GM18873 (cell line): ENCODE results near the gene AGAP1.
"Not testable (repeated sequence)": the region's sequence is repeated elsewhere in the genome, so short reads cannot be mapped to it uniquely, and the experiment has no call there.

Source experiments
- ATAC-seq: cut with Tn5 transposase; IDR thresholded peaks from one replicate; pipeline ENCODE4 v1.9.1; 2021; ENCODE audit warnings: mild to moderate bottlenecking, moderate library complexity, moderate number of reproducible peaks; ENCODE audit not compliant: unreplicated experiment, low FRiP score

AGAP1 gene

DNA sequence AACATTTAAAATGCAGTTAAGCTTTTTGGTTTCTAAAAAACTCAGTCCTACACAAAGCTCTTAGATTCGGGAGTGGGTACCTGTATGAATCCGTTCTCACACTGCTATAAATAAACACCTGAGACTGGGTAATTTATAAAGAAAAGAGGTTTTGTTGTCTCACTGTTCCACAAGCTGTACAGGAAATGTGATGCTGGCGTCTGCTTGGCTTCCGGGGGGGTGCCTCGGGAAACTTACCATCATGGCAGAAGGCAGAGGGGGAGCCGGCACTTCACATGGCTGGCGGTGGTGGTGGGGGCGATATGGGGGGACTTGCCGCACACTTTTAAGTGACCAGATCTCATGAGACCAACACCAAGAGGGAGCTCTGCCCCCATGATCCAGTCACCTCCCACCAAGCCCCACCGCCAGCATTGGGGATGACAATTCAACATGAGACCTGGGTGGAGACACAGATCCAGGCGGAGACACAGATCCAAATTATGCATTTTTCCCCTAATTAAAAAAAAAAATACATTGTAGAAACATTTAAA is 451.8 kb downstream of the AGAP1 start:
- no peak for ATAC-seq

DNA sequence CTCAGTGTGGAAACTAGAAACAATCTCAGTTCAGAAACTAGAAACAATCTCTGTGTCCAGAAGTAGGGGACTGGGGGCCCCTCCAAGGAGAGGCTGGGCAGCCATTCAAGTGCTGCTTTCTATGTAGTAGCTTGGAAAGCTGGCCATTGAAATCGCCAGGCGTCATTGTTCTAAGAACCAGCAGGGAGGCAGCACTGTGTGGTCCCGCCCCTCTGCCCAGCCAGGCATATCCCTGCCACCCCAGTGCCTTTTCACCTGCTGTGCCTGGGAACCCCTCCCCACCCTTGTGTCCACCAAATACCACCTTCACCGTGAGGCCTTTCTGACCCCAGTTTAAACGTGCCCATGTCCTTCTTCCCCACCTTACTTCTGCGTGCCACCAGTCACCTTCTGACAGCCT is 452.7 kb downstream of the AGAP1 start:
- no peak for ATAC-seq

DNA sequence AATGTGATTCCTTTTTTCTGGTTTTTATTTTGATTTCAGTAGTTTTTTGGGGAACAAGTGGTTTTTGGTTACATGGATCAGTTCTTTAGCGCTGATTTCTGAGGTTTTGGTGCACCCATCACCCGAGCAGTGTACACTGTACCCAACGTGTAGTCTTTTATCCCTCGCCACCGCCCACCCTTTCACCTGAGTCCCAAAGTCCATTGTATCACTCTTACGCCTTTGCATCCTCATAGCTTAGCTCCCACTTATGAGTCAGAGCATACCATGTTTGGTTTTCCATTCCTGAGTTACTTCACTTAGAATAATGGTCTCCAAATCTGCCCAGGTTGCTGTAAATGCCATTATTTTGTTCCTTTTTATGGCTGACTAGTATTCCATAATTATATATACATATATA is 453.2 kb downstream of the AGAP1 start:
- not testable (repeated sequence) for ATAC-seq

DNA sequence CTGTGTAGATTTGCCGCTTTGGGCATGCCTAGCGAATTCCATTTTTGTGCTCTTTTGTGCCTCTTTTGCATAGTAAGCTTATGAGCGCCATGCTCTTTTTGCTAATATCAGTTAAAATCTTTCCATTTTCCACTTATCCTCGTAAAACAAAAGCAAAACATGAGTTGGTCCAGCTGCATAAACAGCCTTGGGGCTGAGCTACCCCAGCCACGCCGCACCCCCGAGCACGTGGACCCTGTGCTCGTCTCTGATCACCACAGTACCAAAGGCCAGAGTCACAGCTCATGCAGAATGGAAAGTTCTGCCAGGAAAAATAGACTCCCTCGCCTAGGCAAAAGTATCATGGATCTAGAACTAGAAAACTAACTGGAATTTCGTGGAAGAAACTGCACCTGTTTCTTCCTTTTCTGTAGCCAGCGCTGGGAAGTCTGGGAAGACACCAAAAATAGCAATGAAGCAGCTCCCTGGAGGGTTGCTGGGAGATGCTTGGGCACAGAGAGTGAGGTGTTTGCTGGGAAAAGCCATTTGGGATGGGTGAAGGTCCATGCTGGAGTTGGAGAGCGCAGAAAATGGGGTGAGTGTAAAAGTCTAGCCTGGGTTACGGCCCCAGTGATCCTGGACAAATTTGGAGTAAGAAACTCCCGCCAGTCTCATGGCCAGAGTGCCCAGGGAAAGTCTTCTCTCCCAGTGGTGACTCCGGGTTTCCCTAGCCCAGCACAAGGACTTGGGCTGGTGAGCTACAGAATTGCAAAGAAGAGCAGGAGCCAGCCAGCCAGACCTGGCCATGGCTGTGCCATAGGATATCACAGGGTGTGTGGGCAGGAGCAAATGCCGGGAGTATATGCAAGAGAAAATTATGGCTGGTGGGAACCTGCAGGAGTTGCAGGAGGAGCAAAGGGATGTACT is 456.0 kb downstream of the AGAP1 start:
- ATAC-seq, result no peak

DNA sequence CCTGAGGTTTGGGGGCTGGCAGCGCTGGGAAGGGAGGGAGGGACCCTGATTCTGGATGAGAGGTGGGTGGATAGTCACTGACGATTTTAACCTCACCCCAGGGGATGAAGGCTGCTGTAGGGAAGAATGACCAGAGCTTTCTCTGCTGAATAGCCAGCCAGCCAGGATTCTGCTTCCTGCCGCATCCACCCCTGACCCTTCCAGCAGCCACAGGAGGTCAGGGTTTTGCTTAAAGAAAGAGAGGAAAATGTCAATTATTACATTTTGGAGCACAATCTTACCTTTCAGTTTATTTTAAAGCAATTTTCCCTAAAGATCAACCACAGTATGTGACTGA is 456.6 kb downstream of the AGAP1 start:
- ATAC-seq, result no peak

DNA sequence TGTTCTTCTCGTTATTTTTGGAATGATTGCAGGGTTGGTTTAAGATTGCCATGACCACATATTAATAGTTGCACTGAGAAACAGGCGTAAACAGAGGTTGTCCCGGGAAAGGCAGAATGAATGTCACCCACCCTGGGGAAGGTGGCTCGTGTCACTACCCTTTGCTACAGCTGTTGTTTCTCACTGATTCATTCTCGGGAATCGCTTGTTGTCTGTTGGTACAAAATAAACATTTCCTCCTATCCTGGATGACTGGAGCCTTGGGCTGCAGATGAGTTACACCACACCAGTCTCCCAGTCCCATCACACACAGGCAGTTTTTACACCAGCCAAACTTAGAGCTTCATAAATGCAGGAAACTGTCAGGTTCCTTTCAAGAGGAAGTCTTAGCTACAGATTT is 457.6 kb downstream of the AGAP1 start:
- ATAC-seq, result no peak

DNA sequence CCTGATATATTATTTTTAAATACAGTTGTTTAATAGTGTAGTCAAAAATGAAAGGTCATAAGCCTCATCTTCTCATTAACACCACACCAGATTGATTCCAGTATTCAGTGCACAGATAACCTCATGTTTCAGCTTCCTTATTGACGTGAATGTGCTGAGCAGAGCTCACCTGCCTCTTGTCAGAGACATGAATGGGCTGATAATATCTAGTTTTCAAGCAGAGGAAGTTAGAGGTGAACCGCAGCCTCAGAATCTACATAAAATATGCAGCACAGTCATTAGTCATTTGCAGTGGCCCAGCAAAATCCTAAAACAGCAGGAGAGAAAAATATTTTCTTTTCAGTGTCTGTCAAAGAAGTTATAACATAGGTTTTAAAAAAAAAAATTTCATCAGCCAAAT is 458.1 kb downstream of the AGAP1 start:
- no peak for ATAC-seq

DNA sequence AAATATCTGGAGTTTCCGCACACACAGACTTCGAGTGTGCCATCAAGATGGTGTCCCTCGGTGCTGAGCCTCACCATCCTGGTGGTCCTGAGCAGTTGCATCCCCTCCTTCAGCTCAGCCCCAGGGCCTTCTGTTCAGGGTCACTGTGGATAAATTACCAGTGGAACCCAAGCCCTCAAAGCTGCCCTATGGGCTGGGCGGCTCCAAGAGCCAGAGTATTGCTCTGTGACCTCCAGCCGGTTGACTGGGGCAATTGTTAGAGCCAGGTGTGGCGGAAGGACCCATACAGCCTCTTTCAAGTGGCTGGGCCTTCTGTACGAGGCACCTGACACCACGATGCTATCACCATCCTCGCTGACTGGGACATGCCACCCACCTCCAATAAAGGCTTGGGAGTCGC is 458.9 kb downstream of the AGAP1 start:
- no peak for ATAC-seq

DNA sequence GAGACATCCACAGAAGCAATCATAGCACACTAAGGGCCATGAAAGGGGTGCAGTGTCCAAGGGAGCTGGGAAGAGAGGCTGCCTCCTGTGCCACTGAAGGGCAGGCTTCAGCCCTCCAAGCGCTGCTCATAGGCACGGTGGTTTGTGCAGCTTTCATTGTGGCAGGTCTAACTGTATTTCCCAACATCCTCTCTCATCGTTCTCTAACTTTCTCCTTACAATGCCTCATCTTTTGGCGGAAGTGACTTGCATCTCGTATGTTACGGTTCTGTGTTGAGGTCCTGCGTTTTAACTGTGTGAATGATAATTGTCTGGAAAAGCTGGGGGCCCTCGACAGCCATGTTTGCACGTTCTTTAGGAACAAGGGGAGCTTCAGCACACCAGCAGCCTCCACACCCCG is 460.4 kb downstream of the AGAP1 start:
- no peak for ATAC-seq

DNA sequence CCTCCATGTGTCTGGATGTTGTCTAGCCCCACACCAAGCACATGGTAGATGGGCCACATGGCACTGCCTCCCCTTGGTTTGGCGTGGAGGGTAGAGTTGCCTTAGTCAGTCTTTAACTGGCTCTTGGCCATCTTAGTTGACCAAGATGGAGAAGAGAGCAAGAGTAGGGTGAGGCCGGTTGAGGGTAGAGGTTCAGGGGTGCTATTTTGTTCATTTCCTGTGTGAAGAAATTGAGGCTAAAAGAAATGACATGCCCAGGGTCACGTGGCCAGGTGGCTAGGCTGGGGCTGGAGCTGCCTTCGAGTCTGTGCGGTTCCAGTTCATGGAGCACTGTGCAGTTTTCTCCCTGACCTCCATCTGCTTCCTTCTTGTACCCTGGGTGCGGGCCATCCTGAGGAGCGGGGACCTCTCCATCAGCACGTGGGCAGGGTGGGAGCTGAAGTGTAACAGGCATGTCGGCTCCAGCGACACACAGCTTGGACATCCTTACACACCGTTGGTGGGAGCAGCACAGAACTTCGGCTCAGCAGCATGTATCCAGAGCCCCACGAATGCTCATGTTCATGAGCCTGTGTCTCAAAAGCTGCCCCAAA is 461.1 kb downstream of the AGAP1 start:
- no peak for ATAC-seq

DNA sequence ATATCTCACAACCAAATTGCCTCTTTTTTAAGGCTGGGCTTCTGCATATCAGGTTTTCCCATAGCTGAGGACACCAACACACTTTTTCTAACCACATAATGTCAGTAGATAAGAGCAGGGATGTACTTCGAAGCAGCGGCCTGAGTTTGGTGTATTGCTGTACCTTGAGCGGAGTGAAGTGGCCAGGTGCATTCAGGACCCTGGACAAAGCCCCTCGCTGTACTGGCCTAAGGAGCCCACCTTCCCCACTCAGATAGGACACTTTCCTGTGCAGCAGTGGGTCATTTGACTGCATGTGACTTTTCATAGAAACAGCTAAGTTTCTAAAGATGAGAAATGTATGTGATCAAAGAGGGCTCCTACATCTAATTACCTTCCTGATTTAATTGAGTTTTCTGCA is 461.8 kb downstream of the AGAP1 start:
- no peak for ATAC-seq

DNA sequence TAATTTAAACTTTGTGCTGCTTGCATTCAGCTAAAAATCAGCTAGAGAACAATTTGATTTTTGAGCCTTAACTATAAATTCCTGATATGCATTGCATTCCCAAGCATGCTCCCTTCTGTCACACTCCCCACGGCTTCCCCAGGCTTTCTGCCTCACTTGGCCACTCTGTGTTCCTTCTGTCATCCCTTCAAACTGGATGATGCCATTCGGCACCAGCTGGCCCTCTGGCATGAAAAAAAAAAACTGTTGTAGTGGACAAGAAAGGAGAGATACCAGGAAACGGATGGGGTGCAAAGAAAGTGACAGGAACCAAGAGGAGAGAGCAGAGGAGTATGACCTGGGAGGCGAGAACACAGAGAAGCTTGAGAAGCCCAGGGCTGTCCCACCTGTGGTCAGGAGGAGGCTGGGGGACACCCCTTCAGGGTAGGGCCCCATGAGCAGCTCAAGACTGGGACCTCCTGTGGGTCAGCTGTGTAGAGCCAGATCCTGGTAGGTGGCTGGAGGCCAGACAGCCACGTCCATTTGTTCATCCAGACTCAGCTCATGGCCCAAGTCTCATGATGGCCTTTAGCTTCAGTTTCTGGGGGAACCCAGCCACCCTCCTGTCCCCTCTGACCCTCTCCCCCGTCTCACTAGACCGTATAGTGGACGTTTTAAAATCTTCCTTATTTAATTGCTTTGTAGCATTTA is 462.6 kb downstream of the AGAP1 start:
- no peak for ATAC-seq

DNA sequence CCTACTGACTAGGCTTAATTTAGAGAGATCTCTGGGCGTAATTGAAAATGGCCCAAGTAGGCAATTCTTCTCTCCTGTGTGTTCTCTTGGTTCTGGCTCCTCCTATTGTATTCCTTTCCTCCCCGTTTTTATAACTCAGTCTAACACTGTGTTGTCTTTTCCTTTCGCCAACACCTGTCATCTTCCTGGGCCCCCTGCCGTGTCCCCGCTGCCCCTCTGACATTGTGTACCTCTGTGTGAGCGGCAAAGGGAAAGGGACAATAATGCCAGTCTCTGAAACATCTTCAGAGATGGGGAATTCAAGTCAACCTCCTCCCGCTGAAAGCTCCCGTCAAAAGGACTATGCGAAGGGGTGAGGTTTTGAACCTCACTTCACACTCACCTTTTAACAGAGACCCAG is 463.4 kb downstream of the AGAP1 start:
- no peak for ATAC-seq

DNA sequence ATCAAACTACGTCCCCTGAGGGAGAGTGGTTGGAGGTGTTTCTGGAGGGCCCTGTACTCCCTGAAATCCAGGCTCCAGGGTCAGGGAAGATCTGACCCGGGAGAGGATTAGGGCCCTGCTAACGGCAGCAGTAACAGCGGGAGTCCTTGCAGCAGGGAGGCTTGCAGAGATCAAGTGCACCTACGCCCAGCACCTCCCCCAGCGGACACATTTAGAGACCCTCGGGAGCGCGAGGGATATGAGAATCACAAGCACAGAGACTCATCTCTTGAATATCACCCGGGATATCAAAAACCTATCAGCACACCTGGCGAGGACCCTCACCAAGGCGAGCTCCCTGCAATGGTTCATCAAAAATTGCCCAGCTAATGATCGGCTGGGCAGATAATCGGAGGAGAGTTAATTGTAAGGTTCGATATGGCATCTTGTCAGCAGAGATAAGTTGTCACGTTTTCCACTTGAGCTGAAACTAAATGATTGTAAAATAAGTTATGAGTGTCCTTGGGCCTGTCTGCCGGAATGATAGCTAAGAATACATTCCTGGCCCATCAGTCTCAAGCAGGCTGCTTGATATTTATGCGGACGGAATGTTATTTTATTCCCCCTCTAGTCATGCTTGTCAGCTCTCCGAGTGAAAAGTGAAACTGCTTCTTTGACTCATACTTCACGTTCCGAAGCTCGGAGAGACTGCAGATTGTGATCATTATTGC is 464.5 kb downstream of the AGAP1 start:
- ATAC-seq, result no peak

DNA sequence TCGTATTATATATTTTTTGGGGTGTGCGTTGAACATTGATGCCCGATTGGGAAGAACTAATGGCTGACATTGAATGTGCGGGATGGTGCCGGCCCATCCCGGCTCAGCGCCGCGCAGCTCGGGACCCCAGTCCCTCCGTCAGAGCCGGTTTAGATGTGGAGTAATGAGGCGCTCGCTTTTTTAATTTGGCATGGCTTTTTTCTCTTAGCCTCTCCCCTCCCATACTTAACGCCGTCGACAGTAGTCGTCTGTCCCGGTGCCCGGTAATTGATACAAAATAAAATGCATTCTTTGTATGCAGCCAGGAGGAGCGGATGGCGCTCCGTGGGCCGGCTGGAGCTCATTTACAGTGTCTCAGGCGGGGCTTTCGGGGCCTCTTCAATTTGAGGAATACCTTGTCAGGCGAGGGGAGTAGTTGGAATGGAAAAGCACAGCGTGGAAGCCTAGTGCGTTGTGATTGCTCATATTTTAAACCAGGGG is 465.1 kb downstream of the AGAP1 start:
- ATAC-seq, result no peak

DNA sequence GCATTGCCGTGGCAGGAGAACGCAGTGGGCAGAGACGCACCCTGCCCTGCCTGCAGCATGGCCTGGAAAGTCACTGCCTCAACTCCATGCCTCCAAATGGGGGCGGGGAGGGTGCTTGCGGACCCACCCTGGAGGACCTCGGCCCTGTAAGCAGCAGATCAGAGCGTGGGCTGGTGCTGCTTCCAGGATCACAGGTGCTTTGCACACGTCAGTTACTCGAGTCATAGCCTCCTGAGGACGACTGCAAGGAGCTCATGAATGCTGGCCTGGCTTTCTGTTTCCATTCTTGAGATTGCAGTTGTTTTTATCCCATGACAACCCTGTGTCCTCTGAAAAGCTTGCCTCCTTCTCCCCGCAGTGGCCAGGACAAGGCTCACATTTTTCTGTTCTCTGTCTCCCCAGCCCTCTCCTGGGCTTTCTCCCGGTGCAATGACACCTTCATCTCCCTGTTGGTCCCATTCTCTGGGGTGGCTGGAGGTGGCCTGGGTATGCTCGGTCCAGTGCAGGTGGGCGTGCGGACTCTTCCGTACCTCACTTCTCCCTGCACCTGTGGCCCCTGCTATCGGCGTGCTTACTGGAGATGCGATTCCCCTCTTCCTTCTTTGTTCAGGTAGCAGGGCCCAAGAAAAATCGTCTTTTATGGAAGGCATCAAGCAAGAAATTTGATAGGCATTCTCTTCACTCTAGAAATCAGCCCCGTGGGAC is 466.3 kb downstream of the AGAP1 start:
- no peak for ATAC-seq

DNA sequence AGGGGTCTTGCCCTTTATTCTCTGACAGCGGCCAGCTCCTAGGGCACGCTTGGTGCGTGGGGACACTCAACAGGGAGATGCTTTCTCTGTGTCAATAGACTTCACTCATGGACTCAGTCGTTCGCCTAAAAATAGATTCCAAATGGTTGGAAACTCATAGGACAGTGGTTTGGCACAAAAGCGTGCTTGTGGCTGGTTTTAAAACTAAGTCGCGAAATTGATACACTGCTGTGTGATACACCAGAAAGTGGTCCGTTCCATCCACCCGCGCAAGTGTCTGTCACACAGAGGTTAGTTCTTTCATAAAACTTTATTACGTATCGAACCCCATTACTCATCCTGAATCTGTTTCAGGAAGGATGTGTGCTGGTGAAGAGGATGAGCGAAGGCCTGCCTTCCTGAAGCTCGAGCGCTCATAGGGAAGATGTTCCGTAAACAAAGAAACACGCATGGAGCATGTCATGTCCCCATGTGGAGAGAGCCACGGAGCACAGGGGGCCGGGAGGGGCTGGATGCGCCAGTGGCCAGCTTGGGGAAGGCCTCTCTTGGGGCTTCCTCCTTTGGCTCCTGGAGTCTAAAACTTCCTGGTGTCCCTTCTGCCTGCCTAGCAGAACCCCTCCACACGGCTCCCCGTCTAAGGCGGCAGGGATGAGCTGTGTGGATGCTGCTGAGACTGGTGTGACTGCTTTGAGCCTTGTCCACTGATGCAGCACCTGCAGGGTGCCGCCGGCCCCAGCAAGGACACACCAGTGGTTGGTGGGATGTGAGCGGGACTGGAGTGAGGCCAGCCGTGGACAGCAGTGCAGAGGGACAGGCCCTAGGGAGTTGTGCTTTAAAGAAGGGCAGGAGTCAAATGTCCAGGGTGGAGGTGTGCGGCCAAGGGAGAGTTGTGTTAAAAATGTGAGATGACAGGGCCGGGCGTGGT is 467.1 kb downstream of the AGAP1 start:
- no peak for ATAC-seq

DNA sequence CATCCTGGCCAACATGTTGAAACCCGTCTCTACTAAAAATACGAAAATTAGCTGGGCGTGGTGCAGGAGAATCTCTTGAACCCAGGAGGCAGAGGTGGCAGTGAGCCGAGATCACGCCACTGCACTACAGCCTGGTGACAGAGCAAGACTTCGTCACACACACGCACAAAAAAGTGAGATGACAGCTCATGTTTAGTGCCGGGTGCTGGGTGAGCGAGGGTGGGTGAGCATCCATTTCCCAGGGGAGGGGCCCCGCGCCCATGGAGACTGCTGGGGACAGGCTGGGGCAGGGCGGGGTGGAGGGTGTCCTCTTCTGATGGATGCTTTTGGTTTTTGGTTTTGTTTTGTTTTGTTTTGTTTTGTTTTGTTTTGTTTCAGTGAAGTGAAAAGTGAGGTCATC is 467.9 kb downstream of the AGAP1 start:
- ATAC-seq, result no peak
